ENCODE measurements around the gene ARHGAP12. TPM values are rescaled to one million over a fixed set of nuclear protein-coding genes. Genes with fewer than 3 reads are reported as not detected.

ARHGAP12 gene
- total RNA-seq, 2 donors from 2014 or later: 26.3 to 37.2 TPM

- no peaks in the 10 kb centered on the region for H3K36me3 ChIP-seq
- H3K9me3 ChIP-seq: no peaks in the 10 kb centered on the region
- ATAC-seq (ENCODE audit: insufficient number of reproducible peaks, low FRiP score, low read depth) (no peak), DNase-seq (ENCODE audit: low spot score) (no peak)
- TF ChIP-seq, protein P1, sequence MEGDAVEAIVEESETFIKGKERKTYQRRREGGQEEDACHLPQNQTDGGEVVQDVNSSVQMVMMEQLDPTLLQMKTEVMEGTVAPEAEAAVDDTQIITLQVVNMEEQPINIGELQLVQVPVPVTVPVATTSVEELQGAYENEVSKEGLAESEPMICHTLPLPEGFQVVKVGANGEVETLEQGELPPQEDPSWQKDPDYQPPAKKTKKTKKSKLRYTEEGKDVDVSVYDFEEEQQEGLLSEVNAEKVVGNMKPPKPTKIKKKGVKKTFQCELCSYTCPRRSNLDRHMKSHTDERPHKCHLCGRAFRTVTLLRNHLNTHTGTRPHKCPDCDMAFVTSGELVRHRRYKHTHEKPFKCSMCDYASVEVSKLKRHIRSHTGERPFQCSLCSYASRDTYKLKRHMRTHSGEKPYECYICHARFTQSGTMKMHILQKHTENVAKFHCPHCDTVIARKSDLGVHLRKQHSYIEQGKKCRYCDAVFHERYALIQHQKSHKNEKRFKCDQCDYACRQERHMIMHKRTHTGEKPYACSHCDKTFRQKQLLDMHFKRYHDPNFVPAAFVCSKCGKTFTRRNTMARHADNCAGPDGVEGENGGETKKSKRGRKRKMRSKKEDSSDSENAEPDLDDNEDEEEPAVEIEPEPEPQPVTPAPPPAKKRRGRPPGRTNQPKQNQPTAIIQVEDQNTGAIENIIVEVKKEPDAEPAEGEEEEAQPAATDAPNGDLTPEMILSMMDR (IDR thresholded peaks at IDR 0.05): no peak
- H3K27ac ChIP-seq: no peak overlapping the region
- H3K4me1 ChIP-seq (ENCODE audit: control insufficient read depth in 1 of 2, low read depth in 2 of 2): no peaks in the 10 kb centered on the region
- H3K4me3 ChIP-seq: no peak overlapping the region
- H3K27me3 ChIP-seq (replicated peaks; ENCODE audit: insufficient read depth): no peaks in the 10 kb centered on the region
These were observed 31.0 kb upstream of the ARHGAP12 start for GRCh38 chr10:31959461-31960173.

DNA sequence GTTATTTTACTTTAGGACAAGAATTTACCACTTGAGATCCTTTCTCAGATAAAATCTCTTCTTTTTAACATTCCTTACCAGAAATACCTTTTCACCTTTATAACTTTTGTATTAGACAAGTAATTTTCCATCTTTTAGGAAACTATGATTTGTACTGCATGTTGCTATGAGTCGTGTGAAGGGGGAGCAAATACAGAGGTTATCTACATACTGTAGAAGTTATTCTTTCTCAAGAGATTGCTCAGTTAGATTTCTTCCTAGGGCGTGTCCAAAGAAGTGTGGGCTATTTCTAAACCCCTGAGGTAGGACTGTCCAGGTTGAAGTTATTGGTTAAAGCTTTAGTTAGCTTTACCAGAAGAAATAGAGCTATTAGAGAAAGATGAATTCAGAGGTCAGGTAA lies 30.2 kb upstream of the ARHGAP12 start:
- ATAC-seq (ENCODE audit: insufficient number of reproducible peaks, low FRiP score, low read depth): no peak
- no peak overlapping the region for H3K4me3 ChIP-seq
- TF ChIP-seq, protein P1 (IDR thresholded peaks at IDR 0.05): no peak
- H3K9me3 ChIP-seq: no peaks in the 10 kb centered on the region
- no peaks in the 10 kb centered on the region for H3K4me1 ChIP-seq (ENCODE audit: control insufficient read depth in 1 of 2, low read depth in 2 of 2)
- DNase-seq (ENCODE audit: low spot score): no peak
- H3K27me3 ChIP-seq (replicated peaks; ENCODE audit: insufficient read depth): no peaks in the 10 kb centered on the region
- H3K27ac ChIP-seq: no peak overlapping the region
- H3K36me3 ChIP-seq: no peaks in the 10 kb centered on the region

DNA sequence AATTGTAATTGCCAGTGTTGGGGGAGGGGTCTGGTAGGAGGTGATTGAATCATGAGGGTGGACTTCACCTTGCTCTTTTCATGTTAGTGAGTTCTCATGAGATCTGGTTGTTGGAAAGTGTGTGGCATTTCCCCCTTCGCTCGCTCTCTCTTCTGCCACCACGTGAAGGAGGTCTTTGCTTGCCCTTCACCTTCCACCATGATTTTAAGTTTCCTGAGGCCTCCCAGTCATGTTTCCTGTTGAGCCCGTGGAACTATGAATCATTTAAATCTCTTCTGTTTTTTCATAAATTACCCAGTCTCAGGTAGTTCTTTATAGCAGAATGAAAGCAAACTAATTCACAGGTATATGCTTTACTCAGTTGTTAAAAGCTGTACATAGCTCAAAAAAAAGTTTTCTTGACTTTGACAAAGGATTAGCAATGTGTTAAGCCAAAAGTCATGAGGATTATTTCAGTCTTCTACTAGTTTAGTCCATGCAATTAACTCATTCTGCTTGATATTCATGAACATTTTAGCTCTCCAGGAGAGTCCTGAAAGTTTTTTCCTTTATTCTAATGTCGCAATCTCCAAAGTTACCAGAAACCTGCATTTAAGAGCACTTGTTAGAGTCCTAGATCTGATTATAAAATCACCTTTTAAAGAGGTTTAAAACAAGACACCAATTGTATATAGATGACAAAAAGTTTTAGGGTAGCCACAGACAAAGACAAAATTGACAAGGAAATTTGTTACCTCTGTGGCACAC lies 27.7 kb upstream of the ARHGAP12 start:
- H3K27me3 ChIP-seq (replicated peaks; ENCODE audit: insufficient read depth): no peaks in the 10 kb centered on the region
- DNase-seq (ENCODE audit: low spot score): no peak
- TF ChIP-seq, protein P1 (IDR thresholded peaks at IDR 0.05): no peak
- H3K4me3 ChIP-seq: no peak overlapping the region
- H3K36me3 ChIP-seq: no peaks in the 10 kb centered on the region
- no peak overlapping the region for H3K27ac ChIP-seq
- no peaks in the 10 kb centered on the region for H3K4me1 ChIP-seq (ENCODE audit: control insufficient read depth in 1 of 2, low read depth in 2 of 2)
- no peak for ATAC-seq (ENCODE audit: insufficient number of reproducible peaks, low FRiP score, low read depth)
- H3K9me3 ChIP-seq: no peaks in the 10 kb centered on the region

DNA sequence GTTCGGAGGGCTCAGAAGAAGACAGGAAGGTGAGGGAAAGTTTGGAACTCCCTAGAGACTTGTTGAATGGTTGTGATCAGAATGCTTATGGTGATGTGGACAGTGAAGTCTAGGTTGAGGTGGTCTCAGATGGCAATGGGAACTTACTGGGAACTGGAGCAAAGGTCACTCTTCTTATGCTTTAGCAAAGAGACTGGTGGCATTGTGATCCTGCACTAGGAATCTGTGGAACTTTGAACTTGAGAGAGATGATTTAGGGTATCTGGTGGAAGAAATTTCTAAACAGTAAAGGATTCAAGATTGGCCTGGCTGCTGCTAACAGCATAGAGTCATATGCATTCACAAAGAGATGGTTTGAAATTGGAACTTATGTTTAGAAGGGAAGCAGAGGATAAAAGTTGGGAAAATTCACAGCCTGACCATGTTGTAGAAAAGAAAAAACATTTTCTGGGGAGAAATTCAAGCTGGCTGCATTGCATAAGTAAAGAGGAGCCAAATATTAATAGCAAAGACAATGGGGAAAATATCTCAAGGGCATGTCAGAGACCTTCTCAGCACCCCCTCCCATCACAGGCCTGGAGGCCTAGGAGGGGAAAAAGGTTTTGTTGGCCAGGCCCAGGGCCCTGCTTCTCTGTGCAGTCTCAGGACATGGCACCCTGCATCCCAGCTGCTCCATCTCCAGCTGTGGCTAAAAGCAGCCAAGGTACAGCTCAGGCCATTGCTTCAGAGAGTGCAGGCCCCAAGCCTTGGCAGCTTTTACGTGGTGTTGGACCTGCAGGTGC lies 26.0 kb upstream of the ARHGAP12 start:
- H3K27me3 ChIP-seq (replicated peaks; ENCODE audit: insufficient read depth): no peaks in the 10 kb centered on the region
- H3K4me3 ChIP-seq: no peak overlapping the region
- ATAC-seq (ENCODE audit: insufficient number of reproducible peaks, low FRiP score, low read depth): no peak
- H3K9me3 ChIP-seq: no peaks in the 10 kb centered on the region
- TF ChIP-seq, protein P1 (IDR thresholded peaks at IDR 0.05): no peak
- H3K27ac ChIP-seq: no peak overlapping the region
- no peaks in the 10 kb centered on the region for H3K4me1 ChIP-seq (ENCODE audit: control insufficient read depth in 1 of 2, low read depth in 2 of 2)
- no peaks in the 10 kb centered on the region for H3K36me3 ChIP-seq
- DNase-seq (ENCODE audit: low spot score): no peak

DNA sequence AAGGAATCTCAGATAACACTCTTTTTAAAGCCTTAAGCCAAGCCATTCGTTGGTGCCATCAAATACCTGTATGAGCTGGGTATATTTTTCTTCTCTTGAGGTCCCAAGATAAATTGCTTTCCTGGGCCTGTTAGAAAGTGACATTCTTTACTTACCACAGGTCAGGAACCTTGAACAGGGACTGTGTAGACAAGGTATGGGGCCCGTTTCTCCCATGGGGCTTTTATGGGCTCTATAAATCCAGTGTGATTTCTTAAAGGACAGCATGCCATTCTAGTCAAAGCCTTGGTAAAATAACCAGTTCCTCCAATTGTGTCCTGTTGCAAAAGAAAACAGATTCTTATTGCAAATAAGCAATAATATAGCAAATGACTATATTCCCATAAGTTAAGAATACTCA lies 24.8 kb upstream of the ARHGAP12 start:
- H3K27ac ChIP-seq: no peak overlapping the region
- H3K9me3 ChIP-seq: no peaks in the 10 kb centered on the region
- no peak for ATAC-seq (ENCODE audit: insufficient number of reproducible peaks, low FRiP score, low read depth)
- H3K36me3 ChIP-seq: no peaks in the 10 kb centered on the region
- TF ChIP-seq, protein P1 (IDR thresholded peaks at IDR 0.05): no peak
- no peaks in the 10 kb centered on the region for H3K27me3 ChIP-seq (replicated peaks; ENCODE audit: insufficient read depth)
- no peak overlapping the region for H3K4me3 ChIP-seq
- no peaks in the 10 kb centered on the region for H3K4me1 ChIP-seq (ENCODE audit: control insufficient read depth in 1 of 2, low read depth in 2 of 2)
- DNase-seq (ENCODE audit: low spot score): no peak
